ENCODE data around the gene LRRC23. TPM values are rescaled to one million over a fixed set of nuclear protein-coding genes. Genes with fewer than 3 reads are reported as not detected.
"Not testable (repeated sequence)": the region's sequence is repeated elsewhere in the genome, so short reads cannot be mapped to it uniquely, and the experiment has no call there.

LRRC23 gene
- polyA plus RNA-seq, 1 donor from 2014 or later, result 4.9 TPM

- Mint-ChIP-seq H3K9me3 (no peaks in the 10 kb centered on the region), H3K27me3 (no peaks in the 10 kb centered on the region), H3K4me1 (peaks cover 4 to 11% (median 8%) of the 10 kb centered on the region in 3 donors), H3K4me3 (no peak overlapping the region), H3K36me3 (no peaks in the 10 kb centered on the region), H3K27ac (no peak overlapping the region)
These were observed 17.2 kb upstream of the LRRC23 start for GRCh38 chr12:6887460-6887859.

DNA sequence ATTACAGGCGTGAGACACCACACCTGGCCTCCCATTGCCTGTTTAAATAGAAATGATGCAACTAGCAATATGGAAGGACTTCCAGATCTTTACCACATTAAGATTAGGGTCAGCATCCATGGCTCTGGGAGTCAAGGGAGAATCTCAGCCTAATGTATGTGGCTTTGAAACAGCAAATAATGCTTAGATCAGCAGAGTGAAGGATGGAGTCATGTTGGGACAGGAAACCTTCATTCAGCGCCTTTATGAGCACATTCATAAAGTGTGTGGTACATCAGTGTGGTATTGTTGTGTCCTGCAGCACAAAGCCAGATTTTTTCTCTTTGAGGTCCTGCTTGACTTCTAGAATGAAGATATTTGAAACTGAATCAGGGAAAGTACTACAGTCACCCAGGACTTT is 16.3 kb upstream of the LRRC23 start:
- Mint-ChIP-seq H3K27ac (peak overlapping the region in 1 of 3 donors; percentile 20), H3K36me3 (no peaks in the 10 kb centered on the region), H3K4me3 (peak overlapping the region in 1 of 4 donors; percentile 37)

DNA sequence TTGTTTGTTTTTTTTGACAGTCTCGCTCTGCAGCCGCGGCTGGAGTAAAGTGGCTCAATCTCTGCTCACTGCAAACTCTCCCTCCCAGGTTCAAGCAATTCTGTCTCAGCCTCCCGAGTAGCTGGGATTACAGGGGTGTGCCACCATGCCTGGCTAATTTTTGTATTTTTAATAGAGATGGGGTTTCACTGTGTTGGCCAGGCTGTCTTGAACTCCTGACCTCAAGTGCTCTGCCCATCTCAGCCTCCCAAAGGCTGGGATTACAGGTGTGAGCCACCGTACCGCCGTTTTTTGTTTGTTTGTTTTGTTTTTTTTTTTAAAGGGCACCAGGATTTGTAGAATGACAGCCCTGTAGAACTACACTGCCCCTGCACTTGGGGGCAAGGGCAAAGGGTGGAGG is 15.8 kb upstream of the LRRC23 start:
- not testable (repeated sequence) for H3K9me3 Mint-ChIP-seq, H3K27me3 Mint-ChIP-seq, H3K36me3 Mint-ChIP-seq
- Mint-ChIP-seq H3K27ac (peak overlapping the region in 1 of 3 donors; percentile 20), H3K4me1 (peaks cover 4 to 11% (median 8%) of the 10 kb centered on the region in 3 donors), H3K4me3 (peak overlapping the region in 1 of 4 donors; percentile 37)

More for the DNA sequence above, 16.3 kb upstream of the LRRC23 start:
- H3K27me3 Mint-ChIP-seq, result no peaks in the 10 kb centered on the region
- peaks cover 4 to 11% (median 8%) of the 10 kb centered on the region in 3 donors for H3K4me1 Mint-ChIP-seq
- no peaks in the 10 kb centered on the region for H3K9me3 Mint-ChIP-seq

GRCh38 chr12:6889775-6890573 is 14.6 kb upstream of the LRRC23 start:
- H3K27me3 Mint-ChIP-seq, H3K36me3 Mint-ChIP-seq, H3K9me3 Mint-ChIP-seq: not testable (repeated sequence)
- Mint-ChIP-seq H3K4me1 (peaks cover 4 to 11% (median 8%) of the 10 kb centered on the region in 3 donors), H3K27ac (peak overlapping the region in 2 of 3 donors; percentile 93 to 95), H3K4me3 (peak overlapping the region in 3 of 4 donors; percentile 82 to 94 (median 92))

- Mint-ChIP-seq H3K4me1 (peaks cover 4 to 11% (median 8%) of the 10 kb centered on the region in 3 donors), H3K27me3 (no peaks in the 10 kb centered on the region), H3K27ac (peak overlapping the region; percentile 93 to 95 (median 93)), H3K36me3 (peaks cover 3% of the 10 kb centered on the region), H3K4me3 (peak overlapping the region; percentile 82 to 95 (median 93)), H3K9me3 (no peaks in the 10 kb centered on the region)
These were observed 13.6 kb upstream of the LRRC23 start for GRCh38 chr12:6890789-6891645.

DNA sequence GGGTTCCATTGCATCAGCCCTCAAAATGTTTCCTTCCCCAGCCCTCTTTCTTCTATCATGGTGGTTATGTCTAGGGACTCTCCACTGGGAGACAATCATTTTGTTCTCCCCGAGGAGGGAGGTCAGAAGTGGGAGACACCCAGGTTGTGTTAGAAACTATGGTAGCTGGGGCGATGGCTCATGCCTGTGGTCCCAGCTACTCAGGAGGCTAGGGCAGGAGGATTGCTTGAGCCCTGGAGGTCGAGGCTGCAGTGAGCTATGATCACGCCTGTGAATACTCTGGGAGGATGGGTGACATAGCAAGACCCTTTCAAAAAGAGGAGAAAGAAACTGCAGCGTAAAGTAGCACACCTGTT is 13.0 kb upstream of the LRRC23 start:
- H3K36me3 Mint-ChIP-seq, result peaks cover 3% of the 10 kb centered on the region
- peaks cover 4 to 11% (median 8%) of the 10 kb centered on the region in 3 donors for H3K4me1 Mint-ChIP-seq
- peak overlapping the region; percentile 82 to 95 (median 93) for H3K4me3 Mint-ChIP-seq
- H3K27me3 Mint-ChIP-seq, result no peaks in the 10 kb centered on the region
- H3K27ac Mint-ChIP-seq, result peak overlapping the region; percentile 93 to 95 (median 93)
- no peaks in the 10 kb centered on the region for H3K9me3 Mint-ChIP-seq

GRCh38 chr12:6892683-6893082 is 11.9 kb upstream of the LRRC23 start:
- not testable (repeated sequence) for H3K9me3 Mint-ChIP-seq, H3K36me3 Mint-ChIP-seq, H3K27me3 Mint-ChIP-seq
- Mint-ChIP-seq H3K27ac (peak overlapping the region in 1 of 3 donors; percentile 95), H3K4me1 (peaks cover 4 to 11% (median 8%) of the 10 kb centered on the region in 3 donors), H3K4me3 (peak overlapping the region; percentile 25 to 94 (median 56))

DNA sequence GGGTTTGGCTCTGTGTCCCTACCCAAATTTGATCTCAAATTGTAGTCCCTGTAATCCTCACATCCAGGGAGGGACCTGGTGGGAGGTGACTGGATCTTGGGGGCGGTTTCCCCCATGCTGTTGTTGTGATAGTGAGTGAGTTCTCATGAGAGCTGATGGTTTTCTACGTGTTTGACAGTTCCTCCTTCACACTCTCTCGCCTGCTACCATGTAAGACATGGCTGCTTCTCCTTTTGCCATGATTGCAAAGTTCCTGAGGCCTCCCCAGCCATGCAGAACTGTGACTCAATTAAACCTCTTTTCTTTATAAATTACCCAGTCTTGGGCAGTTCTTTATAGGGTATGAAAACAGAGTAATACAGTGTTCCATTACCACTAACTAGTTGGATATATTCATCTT is 10.3 kb upstream of the LRRC23 start:
- Mint-ChIP-seq H3K4me1 (peaks cover 4 to 11% (median 8%) of the 10 kb centered on the region in 3 donors), H3K27me3 (no peaks in the 10 kb centered on the region), H3K27ac (no peak overlapping the region), H3K36me3 (peaks cover 3% of the 10 kb centered on the region), H3K4me3 (no peak overlapping the region), H3K9me3 (no peaks in the 10 kb centered on the region)

- peaks cover 0 to 4% (median 0%) of the 10 kb centered on the region in 3 donors for H3K4me1 Mint-ChIP-seq
- H3K27ac Mint-ChIP-seq, result no peak overlapping the region
- peaks cover 3% of the 10 kb centered on the region for H3K36me3 Mint-ChIP-seq
These were observed 7.7 kb upstream of the LRRC23 start for GRCh38 chr12:6896846-6897435.

DNA sequence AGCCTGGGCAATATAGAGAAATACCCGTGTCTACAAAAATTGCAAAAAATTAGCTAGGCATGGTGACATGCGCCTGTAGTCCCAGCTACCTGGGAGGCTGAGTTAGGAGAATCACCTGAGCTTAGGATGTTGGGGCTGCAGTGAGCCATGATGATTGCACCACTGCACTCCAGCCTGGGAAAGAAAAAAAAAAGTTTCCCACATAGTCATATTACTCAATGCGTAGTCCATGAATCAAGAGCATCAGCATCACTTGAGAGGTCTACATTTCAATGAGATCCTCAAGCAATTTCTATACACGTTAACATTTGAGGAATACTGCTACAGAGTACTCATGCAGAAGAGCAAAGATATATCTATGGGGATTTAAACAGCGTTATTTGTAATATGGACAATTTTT is 5.2 kb upstream of the LRRC23 start:
- H3K9me3 Mint-ChIP-seq, result no peaks in the 10 kb centered on the region
- peak overlapping the region in 1 of 3 donors; percentile 5 for H3K27ac Mint-ChIP-seq
- no peaks in the 10 kb centered on the region for H3K27me3 Mint-ChIP-seq

More at GRCh38 chr12:6896846-6897435, 7.7 kb upstream of the LRRC23 start:
- H3K4me3 Mint-ChIP-seq, result no peak overlapping the region
- H3K27me3 Mint-ChIP-seq, result no peaks in the 10 kb centered on the region
- no peaks in the 10 kb centered on the region for H3K9me3 Mint-ChIP-seq

DNA sequence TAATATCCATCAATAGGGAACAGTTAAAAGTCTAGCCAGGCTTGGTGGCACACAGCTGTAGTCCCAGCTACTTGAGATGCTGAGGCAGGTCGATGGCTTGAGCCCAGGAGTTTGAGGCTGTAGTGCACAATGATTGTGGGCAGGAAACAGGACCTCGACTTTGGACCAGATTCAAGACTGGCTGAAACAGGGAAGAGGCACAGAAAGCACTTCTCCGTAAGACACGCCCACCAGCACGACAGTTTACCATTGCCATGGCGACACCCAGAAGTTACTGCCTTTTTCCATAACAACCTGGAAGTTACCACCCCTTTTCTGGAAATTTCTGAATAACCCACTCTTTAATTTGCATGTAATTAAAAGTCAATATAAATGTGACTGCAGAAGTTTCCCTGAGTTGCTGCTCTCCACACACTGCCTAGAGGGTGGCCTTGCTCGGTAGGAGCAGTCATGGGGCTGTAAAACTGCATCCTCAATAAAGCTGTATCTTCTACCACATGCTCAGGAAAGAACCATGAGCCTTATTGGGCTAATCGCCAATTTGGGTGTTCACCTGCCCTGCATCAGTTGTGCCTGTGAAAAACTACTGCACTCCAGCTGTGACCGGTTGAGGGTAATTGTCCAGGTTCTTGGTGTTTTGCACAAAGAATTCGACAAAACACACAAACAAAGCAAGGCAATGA is 4.6 kb upstream of the LRRC23 start:
- Mint-ChIP-seq H3K4me3 (no peak overlapping the region), H3K27me3 (no peaks in the 10 kb centered on the region), H3K4me1 (peaks cover 3 to 6% (median 6%) of the 10 kb centered on the region in 3 donors), H3K36me3 (peaks cover 1% of the 10 kb centered on the region), H3K9me3 (no peaks in the 10 kb centered on the region), H3K27ac (peak overlapping the region in 1 of 3 donors; percentile 5)

More for the DNA sequence above, 5.2 kb upstream of the LRRC23 start:
- H3K4me1 Mint-ChIP-seq, result peaks cover 3 to 6% (median 6%) of the 10 kb centered on the region in 3 donors
- H3K4me3 Mint-ChIP-seq, result no peak overlapping the region
- peaks cover 3% of the 10 kb centered on the region for H3K36me3 Mint-ChIP-seq

- peaks cover 1% of the 10 kb centered on the region for H3K36me3 Mint-ChIP-seq
- no peaks in the 10 kb centered on the region for H3K27me3 Mint-ChIP-seq
- peaks cover 3 to 6% (median 6%) of the 10 kb centered on the region in 3 donors for H3K4me1 Mint-ChIP-seq
- H3K9me3 Mint-ChIP-seq, result no peaks in the 10 kb centered on the region
- H3K27ac Mint-ChIP-seq, result peak overlapping the region in 2 of 3 donors; percentile 49 to 54
- no peak overlapping the region for H3K4me3 Mint-ChIP-seq
These were observed 2.2 kb upstream of the LRRC23 start for GRCh38 chr12:6902448-6902847.

DNA sequence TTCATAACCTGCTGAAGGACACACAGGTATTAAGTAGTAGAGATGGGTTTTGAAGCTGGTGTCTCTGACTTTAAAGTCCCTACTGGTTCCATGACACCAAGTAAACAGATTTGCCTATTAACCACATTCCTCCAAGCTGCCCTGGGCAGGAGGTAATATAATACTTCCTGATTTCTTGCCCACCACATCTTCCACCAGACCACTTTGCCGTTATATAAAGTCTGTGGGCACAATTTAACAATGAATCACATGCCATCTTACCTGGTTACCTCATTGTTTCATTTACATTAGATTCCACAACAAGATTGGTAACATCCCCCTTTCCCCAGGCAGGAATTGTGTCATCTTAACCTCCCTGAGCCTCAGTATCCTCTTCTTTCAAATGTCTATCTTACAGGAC is 900 bp upstream of the LRRC23 start:
- Mint-ChIP-seq H3K4me1 (peaks cover 3 to 6% (median 6%) of the 10 kb centered on the region in 3 donors), H3K27me3 (no peaks in the 10 kb centered on the region), H3K36me3 (peaks cover 1% of the 10 kb centered on the region), H3K9me3 (no peaks in the 10 kb centered on the region), H3K27ac (peak overlapping the region in 1 of 3 donors; percentile 49), H3K4me3 (peak overlapping the region in 2 of 4 donors; percentile 30 to 57)

GRCh38 chr12:6905414-6906040 is 905 bp downstream of the LRRC23 start:
- Mint-ChIP-seq H3K9me3 (no peaks in the 10 kb centered on the region), H3K4me1 (peaks cover 2 to 6% (median 3%) of the 10 kb centered on the region in 3 donors), H3K27ac (no peak overlapping the region), H3K4me3 (no peak overlapping the region), H3K27me3 (no peaks in the 10 kb centered on the region), H3K36me3 (peaks cover 1% of the 10 kb centered on the region)
